ENCODE measurements around the gene RPUSD1.

RPUSD1 gene

DNA sequence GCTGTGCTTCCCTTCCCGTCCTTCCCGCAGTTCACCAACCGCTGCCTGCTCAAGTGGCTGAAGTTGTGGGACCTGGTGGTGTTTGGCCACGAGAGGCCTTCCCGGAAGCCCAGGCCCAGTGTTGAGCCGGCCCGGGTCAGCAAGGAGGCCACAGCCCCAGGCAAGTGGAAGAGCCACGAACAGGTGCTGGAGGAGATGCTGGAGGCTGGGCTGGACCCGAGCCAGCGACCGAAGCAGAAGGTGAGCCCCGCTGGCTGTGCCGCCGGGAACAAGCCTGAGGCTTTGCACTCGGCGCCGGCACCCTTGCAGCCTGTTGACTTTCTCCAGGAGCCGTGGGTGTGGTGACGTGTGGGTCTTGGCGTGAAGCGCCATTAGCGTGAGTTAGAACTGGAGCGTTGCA is 3.0 kb upstream of the RPUSD1 start:
- Histone ChIP-seq H3K4me1 (peaks cover 0 to 24% (median 21%) of the 10 kb centered on the region in 4 donors), H3K27ac (no peak overlapping the region), H3K4me3 (no peak overlapping the region), H3K27me3 (peaks cover 0 to 5% of the 10 kb centered on the region in 2 donors), H3K36me3 (peaks cover 0 to 29% (median 0%) of the 10 kb centered on the region in 3 donors), H3K9me3 (no peaks in the 10 kb centered on the region)
- DNase-seq = no peak
- intact Hi-C loops (cut with DNase I; ENCODE audit: low total_unique reads) = no loop called here
- TF ChIP-seq, protein P1, sequence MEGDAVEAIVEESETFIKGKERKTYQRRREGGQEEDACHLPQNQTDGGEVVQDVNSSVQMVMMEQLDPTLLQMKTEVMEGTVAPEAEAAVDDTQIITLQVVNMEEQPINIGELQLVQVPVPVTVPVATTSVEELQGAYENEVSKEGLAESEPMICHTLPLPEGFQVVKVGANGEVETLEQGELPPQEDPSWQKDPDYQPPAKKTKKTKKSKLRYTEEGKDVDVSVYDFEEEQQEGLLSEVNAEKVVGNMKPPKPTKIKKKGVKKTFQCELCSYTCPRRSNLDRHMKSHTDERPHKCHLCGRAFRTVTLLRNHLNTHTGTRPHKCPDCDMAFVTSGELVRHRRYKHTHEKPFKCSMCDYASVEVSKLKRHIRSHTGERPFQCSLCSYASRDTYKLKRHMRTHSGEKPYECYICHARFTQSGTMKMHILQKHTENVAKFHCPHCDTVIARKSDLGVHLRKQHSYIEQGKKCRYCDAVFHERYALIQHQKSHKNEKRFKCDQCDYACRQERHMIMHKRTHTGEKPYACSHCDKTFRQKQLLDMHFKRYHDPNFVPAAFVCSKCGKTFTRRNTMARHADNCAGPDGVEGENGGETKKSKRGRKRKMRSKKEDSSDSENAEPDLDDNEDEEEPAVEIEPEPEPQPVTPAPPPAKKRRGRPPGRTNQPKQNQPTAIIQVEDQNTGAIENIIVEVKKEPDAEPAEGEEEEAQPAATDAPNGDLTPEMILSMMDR (IDR thresholded peaks at IDR 0.05) = no peak

DNA sequence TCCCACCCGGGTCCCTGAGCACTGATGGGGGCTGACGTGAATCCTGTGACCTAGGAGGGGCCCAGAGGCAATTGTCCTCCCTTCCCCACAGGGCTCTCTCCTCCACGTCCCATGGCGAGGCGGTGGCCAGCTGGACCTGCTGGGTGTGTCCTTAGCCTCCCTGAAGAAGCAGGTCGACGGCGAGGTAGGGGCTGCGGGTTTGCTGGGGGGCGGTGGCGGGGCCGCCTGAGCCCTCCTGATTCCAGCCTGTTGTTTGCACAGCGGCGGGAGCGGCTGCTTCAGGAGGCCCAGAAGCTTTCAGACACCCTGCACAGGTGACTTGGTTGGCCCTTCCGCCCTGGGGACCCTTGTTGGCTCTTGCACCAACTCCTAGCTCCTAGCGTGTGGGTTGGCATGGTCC is 1.9 kb upstream of the RPUSD1 start:
- Histone ChIP-seq H3K27me3 (no peaks in the 10 kb centered on the region), H3K9me3 (no peaks in the 10 kb centered on the region), H3K4me1 (peaks cover 0 to 32% (median 21%) of the 10 kb centered on the region in 4 donors), H3K4me3 (no peak overlapping the region), H3K27ac (no peak overlapping the region), H3K36me3 (peaks cover 0 to 35% (median 0%) of the 10 kb centered on the region in 3 donors)
- TF ChIP-seq, protein P1 (IDR thresholded peaks at IDR 0.05) = no peak
- intact Hi-C loops (cut with DNase I; ENCODE audit: low total_unique reads) = no loop called here
- DNase-seq = no peak

DNA sequence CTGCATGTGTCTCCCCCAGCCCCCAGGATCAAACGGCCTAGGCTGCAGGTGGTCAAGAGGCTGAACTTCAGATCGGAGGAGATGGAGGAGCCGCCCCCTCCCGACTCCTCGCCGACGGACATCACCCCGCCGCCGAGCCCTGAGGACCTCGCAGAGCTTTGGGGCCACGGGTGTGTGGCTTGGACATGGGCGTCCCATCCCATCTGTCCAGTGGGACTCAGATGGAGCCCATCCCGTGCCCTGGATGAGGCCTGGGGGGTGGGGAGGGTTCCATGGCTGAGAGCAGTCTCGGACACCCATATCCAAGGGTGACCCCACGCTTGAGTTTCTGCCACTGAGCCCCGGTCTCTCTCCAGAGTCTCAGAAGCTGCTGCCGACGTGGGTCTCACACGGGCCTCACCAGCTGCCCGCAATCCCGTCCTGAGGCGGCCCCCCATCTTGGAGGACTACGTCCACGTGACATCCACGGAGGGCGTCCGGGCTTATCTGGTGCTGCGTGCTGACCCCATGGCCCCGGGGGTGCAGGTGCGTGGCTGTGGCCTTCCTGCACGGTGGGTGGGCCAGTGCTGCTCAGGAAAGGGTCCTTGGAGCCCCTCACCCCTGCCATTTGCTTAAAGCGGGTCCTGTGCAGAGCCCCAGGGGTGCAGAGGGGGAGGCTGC is 1.1 kb upstream of the RPUSD1 start:
- peak overlapping the region; percentile 85 to 92 for H3K4me3 ChIP-seq
- DNase-seq = no peak

DNA sequence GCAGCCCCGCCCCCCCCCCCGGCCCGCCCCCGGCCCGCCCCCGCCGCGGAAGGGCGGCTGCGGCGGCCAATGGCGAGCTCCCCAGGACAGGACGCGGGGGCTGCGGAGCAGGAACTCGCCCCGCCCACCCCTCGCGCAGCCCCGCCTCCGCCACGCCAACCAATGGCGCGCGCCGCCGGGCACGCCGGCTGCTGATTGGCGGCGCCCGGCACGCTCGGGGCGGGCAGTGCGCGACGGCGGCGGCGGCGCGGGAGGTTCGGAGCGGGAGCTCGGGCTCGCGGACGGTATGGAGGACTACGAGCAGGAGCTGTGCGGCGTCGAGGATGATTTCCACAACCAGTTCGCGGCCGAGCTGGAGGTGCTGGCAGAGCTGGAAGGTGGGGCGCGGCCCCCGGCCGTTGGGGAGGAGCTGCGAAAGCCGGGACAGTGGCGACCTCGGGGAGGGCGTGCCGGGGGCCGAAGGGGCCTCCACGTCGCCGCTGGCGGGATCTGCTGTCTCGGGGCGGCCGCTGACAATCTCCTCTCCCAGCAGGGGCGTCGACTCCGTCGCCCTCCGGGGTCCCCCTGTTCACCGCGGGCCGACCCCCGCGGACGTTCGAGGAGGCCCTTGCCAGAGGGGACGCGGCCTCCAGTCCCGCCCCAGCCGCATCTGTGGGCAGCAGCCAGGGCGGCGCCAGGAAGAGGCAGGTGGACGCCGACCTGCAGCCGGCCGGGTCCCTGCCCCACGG is 382 bp upstream of the RPUSD1 start, which contains the start of gene CHTF18:
CHTF18 (plus strand) TSS at position 222 of the 728 bp plus-strand sequence; CDS start at position 287, 65 bp downstream.
- Histone ChIP-seq H3K4me3 (peak within 1 kb of the TSS; percentile 92 to 100), H3K27ac (peak within 1 kb of the TSS; percentile 71 to 75), H3K9me3 (no peaks in the 10 kb centered on the region), H3K36me3 (peaks cover 0 to 25% (median 0%) of the 10 kb centered on the region in 3 donors), H3K4me1 (peaks cover 0 to 37% (median 21%) of the 10 kb centered on the region in 4 donors), H3K27me3 (peaks cover 0 to 6% of the 10 kb centered on the region in 2 donors)
- peak; percentile 85 to 95 for DNase-seq
- TF ChIP-seq, protein P1 (IDR thresholded peaks at IDR 0.05) = no peak
- intact Hi-C loops (cut with DNase I; ENCODE audit: low total_unique reads) = no loop called here

More for the DNA sequence above, 1.1 kb upstream of the RPUSD1 start:
- TF ChIP-seq, protein P1 (IDR thresholded peaks at IDR 0.05) = no peak
- H3K36me3 ChIP-seq = peaks cover 0 to 33% (median 0%) of the 10 kb centered on the region in 3 donors
- no peaks in the 10 kb centered on the region for H3K27me3 ChIP-seq
- H3K27ac ChIP-seq = peak overlapping the region in 1 of 2 donors; percentile 53
- H3K9me3 ChIP-seq = no peaks in the 10 kb centered on the region
- peaks cover 0 to 32% (median 21%) of the 10 kb centered on the region in 4 donors for H3K4me1 ChIP-seq
- intact Hi-C loops (cut with DNase I; ENCODE audit: low total_unique reads) = no loop called here

DNA sequence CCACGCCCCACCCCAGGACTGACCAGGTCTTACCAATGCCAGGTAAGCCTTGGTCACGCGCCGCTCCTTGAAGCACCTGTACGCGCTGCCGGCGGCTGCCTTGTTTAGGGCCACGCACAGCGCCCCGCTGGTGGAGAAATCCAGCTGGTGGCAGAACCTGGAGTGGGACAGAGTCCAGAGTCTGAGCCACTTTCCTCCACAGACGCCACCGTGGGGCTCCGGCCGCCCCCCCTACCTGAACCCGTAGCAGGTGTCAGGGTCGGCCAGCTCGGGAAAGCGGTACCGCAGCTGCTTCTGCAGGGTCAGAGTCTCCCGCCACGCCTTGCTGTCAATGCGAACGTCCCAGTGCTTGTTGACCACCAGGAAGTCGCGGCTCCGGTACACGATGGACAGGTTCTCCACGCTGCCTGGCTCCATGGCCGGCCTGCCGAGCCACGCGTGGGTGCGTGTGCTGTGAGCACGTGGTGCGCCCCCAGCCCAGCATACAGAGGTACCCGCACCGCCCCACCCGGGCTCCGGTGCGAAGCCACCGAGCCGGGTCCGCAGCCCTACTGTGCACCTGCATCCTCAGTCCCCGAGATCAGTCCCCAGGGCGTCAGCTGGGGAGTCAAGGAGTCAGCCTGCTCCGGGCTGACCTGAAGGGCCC is 737 bp downstream of the RPUSD1 start:
- H3K4me1 ChIP-seq = peaks cover 0 to 47% (median 21%) of the 10 kb centered on the region in 4 donors
- H3K27me3 ChIP-seq = peaks cover 0 to 17% of the 10 kb centered on the region in 2 donors
- H3K9me3 ChIP-seq = no peaks in the 10 kb centered on the region
- intact Hi-C loops (cut with DNase I; ENCODE audit: low total_unique reads) = loop anchor here (2.0 kb wide), 1 partner anchor 75 kb away; no protein-coding TSS in a partner anchor
- H3K4me3 ChIP-seq = peak overlapping the region; percentile 92 to 100
- peaks cover 0 to 14% (median 0%) of the 10 kb centered on the region in 3 donors for H3K36me3 ChIP-seq
- DNase-seq = no peak
- peak overlapping the region; percentile 71 to 75 for H3K27ac ChIP-seq
- TF ChIP-seq, protein P1 (IDR thresholded peaks at IDR 0.05) = no peak

All from tibial artery (tissue), 4 donors.